GM18507 (cell line): ENCODE results near the gene MAGEB2.
"Not testable (repeated sequence)": the region's sequence is repeated elsewhere in the genome, so short reads cannot be mapped to it uniquely, and the experiment has no call there.

Experiments
- DNase-seq: peaks from one replicate; pipeline ENCODE4 v3.0.0; 2011; ENCODE audit warnings: low read depth; ENCODE audit not compliant: insufficient read length; ENCODE audit errors: extremely low spot score
- FAIRE-seq: peaks from 2 replicates; lab custom pipeline; 2011; peaks lifted over from hg19 to GRCh38; lab: Jason Lieb, UNC

Gene MAGEB2, protein sequence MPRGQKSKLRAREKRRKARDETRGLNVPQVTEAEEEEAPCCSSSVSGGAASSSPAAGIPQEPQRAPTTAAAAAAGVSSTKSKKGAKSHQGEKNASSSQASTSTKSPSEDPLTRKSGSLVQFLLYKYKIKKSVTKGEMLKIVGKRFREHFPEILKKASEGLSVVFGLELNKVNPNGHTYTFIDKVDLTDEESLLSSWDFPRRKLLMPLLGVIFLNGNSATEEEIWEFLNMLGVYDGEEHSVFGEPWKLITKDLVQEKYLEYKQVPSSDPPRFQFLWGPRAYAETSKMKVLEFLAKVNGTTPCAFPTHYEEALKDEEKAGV

DNA sequence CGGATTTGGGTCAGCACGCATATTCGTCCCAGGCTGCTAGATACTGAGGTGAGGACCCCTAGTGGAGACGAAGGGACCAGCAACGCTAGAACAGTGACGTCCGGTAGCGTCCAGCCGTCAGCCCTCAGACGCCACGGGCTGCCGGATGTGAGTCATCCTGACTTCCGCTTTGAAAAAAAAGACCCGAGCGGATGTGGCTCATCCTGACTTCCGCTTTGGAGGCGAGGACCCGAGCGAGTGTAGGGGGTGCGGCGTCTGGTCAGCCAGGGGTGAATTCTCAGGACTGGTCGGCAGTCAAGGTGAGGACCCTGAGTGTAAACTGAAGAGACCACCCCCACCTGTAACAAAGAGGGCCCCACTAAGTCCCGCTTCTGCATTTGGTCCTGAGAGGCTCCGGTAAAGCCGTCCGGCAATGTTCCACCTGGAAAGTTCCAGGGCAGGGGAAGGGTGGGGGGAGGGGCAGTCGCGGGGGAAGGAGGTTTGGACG is at the start of gene MAGEB2:
MAGEB2 (plus strand) TSS at position 207 of the 487 bp plus-strand sequence. CDS start 3,018 bp downstream, outside the sequence.
- FAIRE-seq (no peak), DNase-seq (no peak)

DNA sequence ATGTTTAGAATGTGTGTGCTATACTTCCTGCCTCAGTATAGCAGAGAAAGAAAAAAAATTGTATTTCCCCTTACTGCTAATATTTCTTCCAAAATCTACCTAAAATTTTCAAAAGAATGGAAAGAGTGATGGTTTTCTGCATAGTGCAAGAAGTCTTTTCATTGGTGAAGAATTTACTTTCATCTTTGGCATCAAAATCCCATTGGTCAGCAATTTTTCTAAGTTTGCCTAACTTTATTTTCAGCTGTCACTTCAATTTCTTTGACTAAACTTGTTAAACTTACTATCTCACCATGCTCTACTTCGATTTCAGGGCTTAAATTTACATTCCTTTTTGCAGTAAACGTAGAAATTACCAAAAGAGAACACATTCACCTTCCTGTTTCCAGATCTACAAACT is 44.5 kb upstream of the MAGEB2 start:
- FAIRE-seq = no peak
- no peak for DNase-seq

DNA sequence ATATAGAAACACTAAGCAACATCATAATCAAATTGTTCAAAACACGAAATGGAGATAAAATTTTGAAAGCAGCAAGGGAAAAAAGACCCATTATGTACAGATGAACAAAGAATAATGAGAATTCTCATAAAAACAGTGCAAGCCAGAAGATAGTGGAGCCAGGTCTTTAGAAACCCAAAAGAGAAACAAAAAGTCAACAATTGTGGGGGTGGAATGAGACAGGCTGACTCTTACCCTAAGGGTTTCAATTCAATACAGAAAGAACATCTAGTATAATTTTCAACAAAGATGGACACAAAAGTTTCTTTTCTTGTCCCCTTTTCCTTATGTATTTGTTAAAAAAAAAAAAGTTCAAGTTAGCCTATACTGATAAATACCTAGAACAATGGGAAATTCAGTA is 34.0 kb upstream of the MAGEB2 start:
- DNase-seq (no peak), FAIRE-seq (no peak)

DNA sequence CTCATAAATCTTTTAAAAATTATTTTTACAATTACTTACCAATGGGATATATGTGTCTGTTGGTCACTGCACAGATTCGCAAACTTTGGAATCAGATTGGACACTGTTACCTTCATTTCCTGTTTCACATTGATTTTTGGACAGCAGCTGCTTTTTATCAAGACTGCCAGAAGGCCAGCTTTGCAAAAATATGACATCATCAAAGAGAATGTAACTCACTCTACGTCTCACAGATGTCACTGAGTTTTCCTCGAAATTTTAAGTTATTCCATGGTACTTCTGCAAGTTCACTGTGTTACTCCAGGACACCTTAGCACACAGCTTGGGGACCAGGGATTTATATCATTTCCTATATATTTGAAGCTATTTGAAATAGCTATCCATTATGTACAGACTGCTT is 31.8 kb upstream of the MAGEB2 start:
- FAIRE-seq (no peak), DNase-seq (no peak)

DNA sequence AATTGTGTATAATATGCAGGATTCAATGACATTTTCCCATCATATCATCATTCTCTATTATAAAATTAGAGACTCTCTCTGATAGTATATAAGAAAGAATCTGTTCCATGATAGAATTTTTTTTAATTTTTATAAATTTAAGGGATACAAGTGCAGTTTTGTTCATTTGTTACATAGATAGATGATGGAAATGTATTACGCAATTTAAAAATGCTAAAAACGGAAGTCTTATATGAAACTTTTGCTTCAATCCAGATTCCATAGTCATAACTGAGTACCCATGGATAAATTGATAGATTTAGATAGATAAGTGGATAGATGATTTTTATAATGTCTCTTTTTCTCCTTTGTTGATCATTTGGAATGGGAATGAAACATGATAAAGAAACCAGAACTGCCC is 24.9 kb upstream of the MAGEB2 start:
- DNase-seq = no peak
- no peak for FAIRE-seq

DNA sequence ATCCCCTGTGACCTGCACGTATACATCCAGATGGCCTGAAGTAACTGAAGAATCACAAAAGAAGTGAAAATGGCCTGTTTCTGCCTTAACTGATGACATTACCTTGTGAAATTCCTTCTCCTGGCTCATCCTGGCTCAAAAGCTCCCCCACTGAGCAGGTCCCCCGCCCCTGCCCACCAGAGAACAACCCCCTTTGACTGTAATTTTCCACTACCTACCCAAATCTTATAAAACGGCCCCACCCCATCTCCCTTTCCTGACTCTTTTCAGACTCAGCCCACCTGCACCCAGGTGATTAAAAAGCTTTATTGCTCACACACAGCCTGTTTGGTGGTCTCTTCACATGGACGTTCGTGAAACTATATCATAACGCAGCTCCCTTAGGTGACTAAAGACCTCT is 21.5 kb upstream of the MAGEB2 start:
- not testable (repeated sequence) for FAIRE-seq, DNase-seq

DNA sequence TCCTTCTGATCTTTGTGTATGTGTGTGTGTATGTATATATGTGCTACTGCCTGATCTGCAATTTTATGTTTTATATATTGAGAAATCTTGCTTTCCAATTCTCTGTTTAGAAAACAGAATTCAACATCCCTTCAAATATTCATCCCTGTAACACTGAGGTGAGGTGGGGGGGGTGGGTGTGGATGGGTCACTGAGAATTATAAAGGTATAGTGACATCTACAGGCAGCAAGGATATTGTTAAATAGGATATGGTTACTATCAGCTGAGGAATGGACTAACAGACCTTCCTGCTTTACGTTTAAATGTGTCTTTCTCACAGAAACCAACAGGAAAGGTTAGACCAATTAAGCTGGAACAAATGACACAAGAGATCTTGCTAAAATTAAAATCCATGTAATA is 19.0 kb upstream of the MAGEB2 start:
- DNase-seq = no peak
- FAIRE-seq = no peak

DNA sequence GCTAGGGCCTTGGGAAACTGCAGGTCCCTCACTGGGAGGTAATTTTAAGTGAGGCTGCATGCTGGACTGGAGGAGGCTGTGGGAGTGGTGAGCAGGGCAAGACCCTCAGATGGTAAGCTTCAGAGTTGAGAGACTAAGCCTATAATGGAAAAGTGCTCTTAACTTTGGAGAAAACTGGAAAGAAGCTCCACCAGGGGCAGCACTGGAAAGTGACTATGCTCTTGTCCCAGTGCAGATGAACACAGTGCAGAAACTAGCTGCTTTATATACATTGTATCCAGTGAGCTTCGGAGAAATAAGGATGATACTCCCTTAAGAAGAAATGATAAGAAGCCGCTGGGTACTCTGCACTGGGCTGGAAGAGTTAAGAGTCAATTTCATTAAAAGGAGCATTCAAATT is 3.2 kb upstream of the MAGEB2 start:
- DNase-seq (no peak), FAIRE-seq (no peak)

DNA sequence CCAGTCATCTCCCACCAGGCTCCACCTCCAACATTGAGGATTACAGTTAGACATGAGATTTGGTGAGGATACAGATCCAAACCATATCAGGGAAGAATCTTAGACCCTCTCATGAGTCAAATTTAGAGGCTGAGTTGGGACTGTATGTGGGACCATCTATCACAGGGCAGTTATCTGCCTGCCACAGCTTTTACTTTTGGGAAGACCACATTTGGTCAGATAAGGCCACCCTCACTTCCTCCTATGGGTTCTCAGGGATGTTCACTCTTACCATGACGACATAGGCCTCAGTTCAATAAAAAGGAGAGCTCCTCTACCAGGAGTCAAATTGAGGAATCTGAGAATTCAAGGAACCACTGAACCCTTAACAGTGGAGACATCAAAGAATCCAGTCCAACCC is 2.1 kb downstream of the MAGEB2 start:
- FAIRE-seq (no peak), DNase-seq (no peak)

DNA sequence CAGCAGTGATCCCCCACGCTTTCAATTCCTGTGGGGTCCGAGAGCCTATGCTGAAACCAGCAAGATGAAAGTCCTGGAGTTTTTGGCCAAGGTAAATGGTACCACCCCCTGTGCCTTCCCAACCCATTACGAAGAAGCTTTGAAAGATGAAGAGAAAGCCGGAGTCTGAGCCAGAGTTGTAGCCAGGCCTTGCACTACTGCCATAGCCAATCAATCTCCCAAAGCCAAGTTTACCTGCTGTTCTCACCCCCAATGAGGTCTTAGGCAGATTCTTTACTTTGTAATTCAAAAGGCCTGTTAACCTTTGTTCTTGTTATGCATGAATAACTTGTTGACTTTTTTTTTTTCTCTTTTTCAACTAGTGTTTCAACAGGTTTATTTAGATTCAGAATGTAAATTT is 4.0 kb downstream of the MAGEB2 start:
- no peak for FAIRE-seq
- no peak for DNase-seq

DNA sequence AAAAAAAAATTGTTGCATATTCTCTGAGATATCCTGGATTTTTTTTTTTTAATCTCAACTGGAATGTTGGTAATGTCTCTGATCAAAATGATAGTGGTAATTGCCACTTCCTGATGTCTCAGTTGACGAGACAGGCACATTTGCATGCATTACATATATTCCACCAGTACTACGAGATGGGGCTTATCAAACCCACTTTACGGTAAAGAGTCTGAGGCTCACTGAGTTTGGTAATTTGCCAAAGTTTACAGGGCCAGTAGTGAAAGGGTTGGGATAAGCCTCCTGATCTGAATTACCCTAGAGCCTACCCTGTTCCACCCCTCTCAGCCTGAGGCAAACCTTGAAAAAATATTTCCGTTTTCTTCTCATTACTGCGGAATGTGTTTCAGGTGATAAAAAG is 5.3 kb downstream of the MAGEB2 start:
- FAIRE-seq (no peak), DNase-seq (no peak)

DNA sequence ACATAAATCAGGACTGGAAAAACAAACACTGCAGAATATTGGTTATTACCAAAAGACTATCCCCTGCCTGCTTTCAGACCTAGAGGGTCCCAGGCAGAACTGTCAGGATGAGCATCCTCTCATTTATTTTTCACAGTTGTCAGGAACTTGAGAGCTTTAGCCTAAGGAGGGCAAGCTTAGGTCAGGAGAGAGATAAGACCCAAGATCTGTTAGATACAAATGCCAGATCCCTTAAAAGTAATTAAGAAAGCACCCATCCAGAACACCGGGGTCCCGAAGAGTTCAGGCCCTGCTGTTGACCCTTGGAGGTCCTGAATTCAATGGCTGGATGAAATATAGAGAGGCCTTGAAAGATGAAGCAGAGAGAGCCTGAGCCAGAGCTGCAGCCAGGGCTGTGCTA is 9.2 kb downstream of the MAGEB2 start:
- FAIRE-seq (no peak), DNase-seq (no peak)

DNA sequence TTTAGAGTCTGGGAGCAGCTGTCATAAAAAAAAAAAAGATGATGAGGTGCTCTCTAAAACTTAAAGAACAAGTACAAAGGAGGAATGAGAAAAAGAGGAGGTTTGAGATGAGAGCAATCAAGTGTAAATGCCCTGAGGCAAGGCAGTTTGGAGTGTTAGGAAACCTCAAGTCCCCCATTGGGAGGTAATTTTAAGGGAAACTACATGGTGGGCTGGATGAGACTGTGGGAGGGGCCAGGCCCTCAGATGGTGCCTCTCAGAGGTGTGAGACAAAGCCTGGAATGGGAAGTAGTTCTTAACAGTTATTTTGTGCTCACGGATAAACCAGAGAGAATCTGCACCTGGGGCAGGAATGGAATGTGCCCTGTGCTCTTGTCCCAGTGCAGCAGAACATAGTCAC is 13.2 kb downstream of the MAGEB2 start:
- no peak for DNase-seq
- FAIRE-seq = no peak

DNA sequence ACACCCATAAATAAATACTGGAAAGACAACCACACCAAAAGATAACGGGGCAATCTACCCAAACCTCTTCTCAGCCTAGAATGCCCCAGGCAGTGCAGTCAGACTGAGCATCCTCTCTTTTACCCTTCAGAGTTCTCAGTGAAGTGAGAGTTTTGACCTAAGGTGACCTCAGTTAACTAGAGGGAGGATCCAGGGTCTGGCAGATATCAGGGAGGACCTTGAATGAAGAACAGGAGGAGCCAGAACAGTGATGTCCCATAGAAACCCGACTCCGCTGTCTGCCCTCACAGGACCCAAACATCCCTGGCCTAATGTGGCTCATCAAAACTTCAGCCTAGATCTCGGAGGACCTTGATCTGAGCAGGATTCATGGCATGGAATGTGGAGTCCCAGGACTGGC is 15.0 kb downstream of the MAGEB2 start, which contains the start of gene MAGEB3:
MAGEB3 (plus strand) TSS at position 263 of the 400 bp plus-strand sequence. CDS start 5,268 bp downstream, outside the sequence.
- FAIRE-seq (no peak), DNase-seq (no peak)

DNA sequence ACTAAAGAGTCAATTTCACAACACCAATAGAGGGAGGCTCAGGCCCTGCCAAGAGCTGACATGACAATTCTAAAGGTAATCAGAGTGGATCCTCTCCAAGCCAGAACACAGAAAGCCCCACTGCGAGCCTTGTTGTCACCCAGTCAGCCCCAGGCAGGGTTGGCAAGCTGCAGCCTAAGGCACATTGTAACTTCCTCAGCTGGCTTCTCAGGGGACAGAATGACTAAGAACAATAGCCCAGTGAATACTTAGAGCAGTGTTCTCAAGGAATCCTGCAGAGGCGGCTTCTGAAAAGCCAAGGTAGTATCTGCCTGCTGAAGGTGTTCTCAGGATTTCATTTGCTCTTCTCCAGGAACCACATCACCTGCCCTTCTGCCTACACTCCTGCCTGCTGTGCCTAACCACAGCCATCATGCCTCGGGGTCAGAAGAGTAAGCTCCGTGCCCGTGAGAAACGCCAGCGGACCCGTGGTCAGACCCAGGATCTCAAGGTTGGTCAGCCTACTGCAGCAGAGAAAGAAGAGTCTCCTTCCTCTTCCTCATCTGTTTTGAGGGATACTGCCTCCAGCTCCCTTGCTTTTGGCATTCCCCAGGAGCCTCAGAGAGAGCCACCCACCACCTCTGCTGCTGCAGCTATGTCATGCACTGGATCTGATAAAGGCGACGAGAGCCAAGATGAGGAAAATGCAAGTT is 26.5 kb downstream of the MAGEB2 start, which contains the start of gene MAGEB4:
MAGEB4 (plus strand) TSS at position 277 of the 692 bp plus-strand sequence; CDS start at position 413, 136 bp downstream.
- DNase-seq = no peak
- no peak for FAIRE-seq

DNA sequence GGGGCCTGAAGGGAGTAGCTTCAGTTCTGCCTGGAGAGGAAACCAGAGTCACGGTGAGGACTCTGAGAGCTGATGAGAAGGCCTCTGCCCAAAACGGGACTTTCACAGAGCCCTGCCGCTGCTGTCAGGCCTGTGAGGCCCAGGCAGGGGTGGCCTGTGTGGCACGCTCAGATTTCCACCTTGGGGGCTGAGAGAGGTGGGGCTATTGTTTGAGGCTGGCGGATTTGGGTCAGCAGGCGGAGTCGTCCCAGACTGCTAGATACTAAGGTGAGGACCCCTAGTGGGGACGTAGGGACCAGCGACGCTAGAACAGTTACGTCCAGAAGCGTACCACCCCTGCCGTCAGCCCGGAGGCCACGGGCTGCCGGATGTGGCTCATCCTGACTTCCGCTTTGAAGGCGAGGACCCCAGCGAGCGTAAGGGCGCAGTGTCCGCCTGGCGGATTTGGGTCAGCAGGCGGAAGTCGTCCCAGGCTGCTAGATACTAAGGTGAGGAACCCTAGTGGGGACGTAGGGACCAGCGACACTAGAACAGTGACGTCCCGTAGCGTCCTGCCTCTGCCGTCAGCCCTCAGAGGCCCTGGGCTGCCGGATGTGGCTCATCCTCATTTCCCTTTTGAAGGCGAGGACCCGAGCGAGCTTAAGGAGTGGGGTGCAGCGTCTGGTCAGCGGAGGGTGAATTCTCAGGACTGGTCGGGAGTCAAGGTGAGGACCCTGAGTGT is 31.6 kb downstream of the MAGEB2 start, which contains the start of gene MAGEB1:
MAGEB1 (plus strand) TSS at position 378 of the 721 bp plus-strand sequence. CDS start 3,348 bp downstream, outside the sequence.
- DNase-seq (no peak), FAIRE-seq (no peak)

DNA sequence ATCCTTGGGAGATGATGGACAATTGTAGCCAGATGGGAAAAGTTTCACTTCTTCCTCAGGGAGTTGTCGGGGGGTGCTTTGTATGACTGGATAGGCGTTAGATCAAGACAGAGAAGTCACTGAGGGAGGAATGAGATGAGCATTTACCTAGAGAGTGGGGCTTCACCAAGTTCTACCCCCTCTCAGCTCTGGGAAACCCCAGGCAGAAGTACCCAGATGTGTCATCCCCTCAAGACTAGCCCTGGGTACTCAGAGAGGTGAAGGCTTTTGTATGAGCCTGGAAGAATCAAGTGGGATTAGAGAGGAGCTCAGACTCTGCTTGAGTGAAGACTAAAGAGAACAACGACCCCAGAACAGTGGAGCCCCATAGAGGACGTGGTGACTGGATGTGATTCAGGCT is 33.5 kb downstream of the MAGEB2 start:
- DNase-seq (no peak), FAIRE-seq (peak; percentile 18)

DNA sequence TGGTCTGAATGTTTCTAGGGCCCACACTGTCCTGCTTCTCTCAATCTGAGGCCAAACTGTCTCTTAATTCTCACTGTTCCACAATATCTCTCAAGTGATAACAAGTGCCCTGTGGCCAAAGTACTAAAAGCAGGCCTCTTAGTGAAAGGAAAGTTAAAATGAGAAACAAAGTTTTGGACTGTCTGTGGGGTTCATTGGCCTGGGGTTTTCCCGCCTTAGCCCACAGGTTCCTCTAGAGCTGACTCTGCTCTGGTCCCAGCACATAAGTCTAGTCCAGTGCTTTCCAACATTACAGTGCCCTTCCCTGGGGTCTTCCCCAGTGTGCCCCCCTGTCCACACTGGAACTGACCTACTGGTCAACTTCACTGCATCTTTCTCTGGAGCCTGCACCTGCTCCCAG is 37.9 kb downstream of the MAGEB2 start:
- FAIRE-seq = no peak
- no peak for DNase-seq

DNA sequence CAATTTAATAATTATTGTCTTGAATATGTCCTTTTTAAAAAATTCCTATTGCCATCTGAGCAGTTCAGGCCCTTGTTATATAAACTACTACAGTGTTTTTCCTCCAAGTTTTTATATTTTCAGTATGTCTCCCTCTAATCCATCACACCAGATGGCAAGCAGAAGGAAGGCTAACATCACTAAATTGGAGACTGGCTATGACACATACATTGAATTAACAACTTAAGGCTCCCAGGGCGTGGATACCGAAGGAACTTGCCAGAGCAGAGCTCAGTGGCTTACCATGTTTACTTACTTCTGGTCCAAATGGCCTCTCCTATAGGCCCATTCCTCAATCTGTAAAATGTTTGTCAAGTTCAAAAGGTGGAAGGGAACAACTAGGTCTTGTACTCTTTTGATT is 44.6 kb downstream of the MAGEB2 start:
- FAIRE-seq = no peak
- DNase-seq = no peak

DNA sequence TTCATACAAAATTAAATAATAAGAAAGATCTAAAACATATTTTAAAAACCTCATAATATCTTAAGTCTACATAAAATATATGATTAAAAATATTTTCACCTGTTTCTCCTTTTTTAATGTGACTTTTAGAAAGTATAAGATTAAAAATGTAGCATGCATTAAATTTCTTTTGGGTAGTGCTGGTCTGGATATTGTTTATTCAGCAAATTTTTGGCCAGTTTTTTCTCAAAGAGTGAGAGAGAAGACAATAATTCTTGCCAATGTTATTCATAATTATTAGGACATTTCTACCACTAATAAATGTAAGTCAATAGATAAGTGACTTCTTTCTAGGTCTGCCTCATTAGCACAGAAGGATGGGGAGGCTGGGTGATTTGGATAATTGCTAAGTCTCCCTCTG is 45.6 kb downstream of the MAGEB2 start:
- DNase-seq = no peak
- FAIRE-seq = no peak
